KOPT-K1 (cell line): ENCODE data around the gene KIAA1549.

ENCODE experiments used
- H3K27ac ChIP-seq: fragments of 200-600 bp; sonication (generic); 2 replicates; pipeline ENCODE4 v1.5.1; 2016; ENCODE audit warnings: antibody characterized with exemption, mild to moderate bottlenecking, low read depth, low read length; ENCODE audit not compliant: poor library complexity, severe bottlenecking
- H3K36me3 ChIP-seq: fragments of 200-600 bp; sonication (generic); 2 replicates; pipeline ENCODE4 v1.5.1; 2017; ENCODE audit warnings: antibody characterized with exemption, mild to moderate bottlenecking, low read length, moderate library complexity; ENCODE audit not compliant: insufficient read depth
- H3K9me3 ChIP-seq: fragments of 200-600 bp; sonication (generic); 2 replicates; pipeline ENCODE4 v1.5.1; 2017; ENCODE audit warnings: antibody characterized with exemption, low read length, mild to moderate bottlenecking; ENCODE audit not compliant: insufficient read depth, poor library complexity, severe bottlenecking

The KIAA1549 gene

DNA sequence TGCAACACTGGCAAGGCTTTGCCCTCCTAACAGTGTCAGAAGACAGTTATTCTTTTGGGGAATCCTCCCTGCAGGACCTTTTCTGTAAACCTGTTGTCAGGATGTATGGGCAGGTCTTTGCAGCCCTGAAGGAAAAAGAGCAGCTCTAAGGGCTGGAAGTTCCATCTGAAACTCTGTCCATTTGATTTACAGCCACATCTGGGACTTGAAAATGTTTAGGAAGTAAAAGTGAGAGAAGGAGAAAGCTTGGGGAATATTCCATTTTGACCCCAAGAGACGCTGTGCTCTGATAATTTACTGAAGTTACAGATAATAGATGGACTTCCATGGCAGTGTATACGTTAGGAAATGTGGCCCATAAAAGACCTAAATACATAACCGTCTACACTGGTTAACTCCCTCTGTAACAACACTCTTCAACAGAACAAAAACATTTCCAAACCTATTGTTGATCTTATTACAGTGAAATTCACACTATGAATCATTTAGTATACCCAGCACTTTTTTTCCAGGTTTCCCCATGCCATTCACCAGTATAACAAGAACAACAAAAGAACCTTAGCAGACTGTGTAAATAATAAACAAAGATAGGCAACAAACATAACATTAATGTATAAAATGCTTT lies 89.1 kb downstream of the KIAA1549 start:
- no peaks in the 10 kb centered on the region for H3K36me3 ChIP-seq
- H3K27ac ChIP-seq = no peak overlapping the region
- no peaks in the 10 kb centered on the region for H3K9me3 ChIP-seq

DNA sequence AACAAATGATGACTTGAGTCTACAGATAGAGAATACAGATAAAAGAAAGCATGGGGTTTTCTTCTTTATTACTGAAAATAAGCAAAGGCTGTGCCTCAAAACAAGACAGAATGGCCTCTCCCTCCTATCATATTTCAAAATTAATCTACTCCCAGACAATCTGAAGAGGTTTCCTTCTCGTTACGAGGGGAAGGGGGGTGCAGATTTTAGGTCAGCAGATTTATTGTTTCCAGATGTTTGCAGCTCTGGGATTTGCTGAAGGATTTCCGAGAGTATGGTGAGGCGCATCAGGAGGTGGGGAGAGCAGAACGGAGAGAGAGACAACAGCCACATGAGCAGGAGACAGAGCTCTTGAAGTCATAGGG lies 89.8 kb downstream of the KIAA1549 start:
- Histone ChIP-seq H3K9me3 (no peaks in the 10 kb centered on the region), H3K27ac (no peak overlapping the region), H3K36me3 (no peaks in the 10 kb centered on the region)

DNA sequence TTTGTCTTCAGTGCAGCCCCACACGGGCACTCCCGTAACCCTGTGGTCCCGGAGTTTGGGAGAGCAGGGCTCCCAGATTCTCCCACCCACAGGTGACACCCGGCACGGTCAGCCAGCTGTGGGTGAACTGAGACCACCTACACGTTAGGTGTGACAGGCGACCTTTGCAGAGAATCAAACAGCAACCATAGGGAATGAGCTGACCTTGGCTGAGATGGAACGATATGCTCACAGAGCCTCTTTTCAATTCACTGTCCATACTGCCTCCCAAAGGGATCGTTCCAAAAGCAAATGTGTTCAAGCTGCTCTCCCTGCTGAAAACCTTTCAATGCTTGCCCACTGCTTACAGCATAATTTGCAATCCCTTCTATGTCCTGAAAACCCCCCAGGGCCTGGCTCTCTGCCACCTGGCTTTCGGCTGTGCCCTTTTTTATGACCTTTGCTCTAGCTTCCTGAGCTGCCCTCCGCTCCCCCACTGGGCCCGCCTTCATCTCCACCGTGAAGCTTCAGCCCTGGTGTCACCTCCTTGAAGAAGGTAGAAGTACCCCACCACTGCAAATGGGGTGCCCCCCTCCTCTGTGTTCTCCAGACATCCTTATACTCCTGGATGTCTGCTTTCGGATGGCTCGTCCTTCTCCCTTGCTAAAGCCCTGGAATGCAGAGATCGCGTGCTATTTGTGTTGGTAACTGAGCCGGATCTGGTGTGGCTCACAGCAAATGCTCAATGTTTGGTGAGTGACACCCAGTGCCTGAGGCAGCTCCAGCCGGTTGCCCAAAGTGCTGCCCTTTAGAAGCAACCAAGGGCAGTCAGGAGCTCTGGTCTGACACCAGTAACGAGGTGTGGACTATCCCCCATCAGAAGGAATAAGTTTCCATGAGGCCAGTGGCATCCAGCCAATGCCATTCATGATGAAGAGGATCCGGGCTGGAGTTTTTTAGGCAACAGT lies 90.4 kb downstream of the KIAA1549 start:
- Histone ChIP-seq H3K27ac (no peak overlapping the region), H3K36me3 (no peaks in the 10 kb centered on the region), H3K9me3 (no peaks in the 10 kb centered on the region)

DNA sequence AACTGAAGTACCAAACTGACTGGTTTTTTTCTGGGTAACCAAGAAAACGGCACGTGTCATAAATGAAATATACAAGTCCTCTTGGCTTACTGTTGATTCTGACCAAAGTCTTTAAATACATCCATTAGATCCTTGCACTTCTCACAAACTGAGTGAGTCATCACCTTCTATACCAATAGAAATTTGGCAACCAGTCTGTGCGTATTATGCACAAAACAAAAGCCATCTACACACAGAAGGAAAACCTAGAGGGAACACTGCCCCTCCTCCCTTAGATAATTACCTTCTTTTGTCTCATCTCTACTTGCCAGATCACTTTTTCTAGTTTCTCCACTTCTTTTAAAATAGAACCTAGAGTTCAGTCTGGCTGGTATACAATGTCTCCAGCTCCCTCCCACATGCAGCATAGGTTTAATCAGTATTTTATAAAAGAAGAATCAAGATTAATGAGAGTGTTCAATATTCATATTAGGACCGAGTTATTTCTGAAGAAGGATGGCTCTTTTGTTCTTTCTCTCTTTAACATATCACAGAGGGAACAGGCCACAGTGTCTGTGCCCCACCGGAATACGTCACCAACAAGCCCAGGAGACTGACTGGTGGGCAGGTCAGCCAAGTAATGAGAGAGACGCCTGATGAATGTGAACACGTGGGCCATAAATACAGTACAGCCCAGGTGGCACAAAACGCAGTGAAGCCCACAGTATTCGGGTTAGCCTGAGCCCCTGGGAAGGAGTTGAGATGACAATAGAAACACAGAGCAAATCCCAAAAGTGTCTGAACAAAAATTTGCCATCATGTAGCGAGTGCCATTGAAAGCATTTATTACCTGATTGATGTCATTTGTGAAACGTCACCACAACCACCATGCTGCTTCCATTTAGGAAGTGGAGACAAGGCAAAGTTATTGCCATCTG lies 91.3 kb downstream of the KIAA1549 start:
- H3K27ac ChIP-seq = no peak overlapping the region
- no peaks in the 10 kb centered on the region for H3K9me3 ChIP-seq

DNA sequence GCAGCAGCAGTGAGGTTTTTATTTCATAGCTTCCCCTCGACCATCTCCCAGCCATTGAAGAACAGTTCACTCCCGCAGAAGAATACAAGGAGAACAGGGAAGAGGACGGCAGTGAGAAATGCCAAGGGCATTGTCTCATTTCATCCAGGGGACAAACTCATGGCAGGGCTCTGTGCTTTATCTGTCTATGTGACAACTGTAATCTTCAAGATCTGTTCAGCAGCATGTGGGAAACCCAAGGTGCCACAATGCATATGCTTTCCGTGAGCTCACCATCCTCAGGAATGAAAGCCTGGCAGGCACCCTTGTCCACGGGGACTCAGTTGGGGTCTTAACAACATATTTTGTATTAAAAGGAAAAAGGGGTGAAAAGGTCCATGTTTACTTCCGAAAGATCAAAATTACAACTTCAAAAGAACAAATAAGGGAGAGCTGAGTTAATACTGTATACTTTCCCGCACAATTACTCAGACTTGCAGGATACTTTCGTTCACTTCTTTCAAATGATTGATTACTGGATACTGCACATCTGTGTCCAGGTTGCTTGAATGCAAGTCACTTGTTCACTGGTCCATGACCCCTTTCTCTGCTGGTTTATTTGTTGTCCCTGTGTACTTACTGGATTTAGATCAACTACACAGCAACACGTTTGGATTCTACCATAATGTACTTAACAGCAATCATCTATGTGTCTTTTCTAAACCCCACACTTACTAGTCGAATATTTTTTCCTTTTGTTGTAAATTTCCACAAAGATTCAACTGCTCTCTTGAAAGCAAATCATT lies 93.1 kb downstream of the KIAA1549 start:
- H3K9me3 ChIP-seq = no peaks in the 10 kb centered on the region
- H3K36me3 ChIP-seq = no peaks in the 10 kb centered on the region
- H3K27ac ChIP-seq = no peak overlapping the region

More for the DNA sequence above, 91.3 kb downstream of the KIAA1549 start:
- no peaks in the 10 kb centered on the region for H3K36me3 ChIP-seq

DNA sequence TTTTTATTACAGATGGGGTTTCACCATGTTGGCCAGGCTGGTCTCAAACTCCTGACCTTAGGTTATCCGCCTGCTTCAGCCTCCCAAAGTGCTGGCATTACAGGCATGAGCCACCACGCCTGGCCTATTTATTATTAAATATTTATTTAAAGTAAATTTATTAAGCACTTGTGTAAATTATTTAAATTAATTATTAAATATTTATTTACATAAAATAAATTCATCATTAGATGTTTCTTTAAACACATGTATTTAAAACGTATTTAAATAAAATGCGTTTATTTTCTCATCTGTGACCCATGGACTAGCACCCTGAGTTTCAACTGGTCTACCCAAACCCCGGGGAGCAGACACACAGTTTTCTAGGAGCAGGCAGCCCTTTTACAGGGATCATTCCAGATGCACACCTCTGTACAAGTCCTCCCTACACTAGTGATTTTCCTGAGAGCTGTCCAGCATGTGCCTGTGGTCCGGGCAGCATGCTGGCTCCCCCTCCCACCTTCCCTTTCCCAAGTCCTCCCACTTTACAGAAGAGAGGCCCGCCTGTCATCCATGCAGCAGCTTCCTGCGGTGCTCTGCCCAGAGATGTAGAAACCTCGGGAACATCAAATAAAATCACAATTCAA lies 94.0 kb downstream of the KIAA1549 start:
- H3K36me3 ChIP-seq = no peaks in the 10 kb centered on the region
- H3K27ac ChIP-seq = no peak overlapping the region
- H3K9me3 ChIP-seq = no peaks in the 10 kb centered on the region

DNA sequence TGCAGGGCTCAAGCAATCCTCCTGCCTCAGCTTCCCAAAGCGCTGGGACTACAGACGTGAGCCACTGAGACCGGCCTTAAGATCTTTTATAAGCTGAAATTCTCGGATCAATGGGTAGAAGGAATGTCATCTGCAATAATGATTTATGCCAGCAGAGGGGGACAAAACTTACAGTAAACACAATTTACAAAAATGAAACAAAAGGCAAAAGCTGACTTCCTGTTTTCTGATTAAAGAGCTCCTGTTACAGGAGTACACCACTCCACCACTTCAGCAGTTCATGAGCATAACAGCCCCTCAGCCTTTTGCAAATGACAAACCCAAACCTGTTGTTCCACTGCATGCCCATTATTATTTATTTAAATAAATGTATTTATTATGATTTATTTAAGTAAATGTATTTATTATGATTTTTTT lies 94.7 kb downstream of the KIAA1549 start:
- Histone ChIP-seq H3K9me3 (no peaks in the 10 kb centered on the region), H3K27ac (peak overlapping the region; percentile 3), H3K36me3 (no peaks in the 10 kb centered on the region)

DNA sequence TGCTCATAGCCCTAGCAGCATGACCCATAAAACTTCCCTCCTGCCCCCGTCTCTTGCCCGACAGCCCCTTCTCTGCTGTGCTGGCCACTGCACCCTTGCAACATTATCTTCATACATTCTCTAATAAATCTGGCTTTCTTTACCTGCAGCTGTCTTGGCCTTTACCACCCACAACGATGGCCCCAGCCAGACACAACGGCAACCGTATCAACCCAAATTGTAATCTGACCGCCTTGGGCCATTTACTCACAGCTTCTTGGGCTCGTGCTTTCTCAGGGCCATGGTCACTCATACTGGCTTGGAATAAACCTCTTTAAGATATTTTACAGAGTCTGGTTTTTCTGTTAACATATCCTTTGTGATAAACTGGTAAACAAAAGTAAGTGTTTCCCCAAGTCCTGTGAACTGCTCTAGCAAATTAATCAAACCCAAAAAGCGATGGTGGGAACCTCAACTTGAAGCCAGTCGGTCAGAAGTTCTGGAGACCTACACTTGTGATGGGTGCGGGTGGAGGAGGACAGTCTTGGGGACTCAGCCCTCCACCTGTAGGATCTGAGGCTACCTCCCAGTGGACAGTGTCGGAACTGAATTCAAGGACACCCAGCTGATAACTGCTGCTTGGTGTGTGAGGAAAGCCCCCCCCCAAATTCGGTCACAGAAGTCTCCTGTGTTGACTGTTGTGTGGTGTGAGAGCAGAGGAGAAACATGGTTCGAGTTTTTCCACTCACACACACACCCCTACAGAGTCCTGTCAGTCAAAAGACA lies 95.6 kb downstream of the KIAA1549 start:
- H3K9me3 ChIP-seq = no peaks in the 10 kb centered on the region
- H3K27ac ChIP-seq = no peak overlapping the region
- no peaks in the 10 kb centered on the region for H3K36me3 ChIP-seq

DNA sequence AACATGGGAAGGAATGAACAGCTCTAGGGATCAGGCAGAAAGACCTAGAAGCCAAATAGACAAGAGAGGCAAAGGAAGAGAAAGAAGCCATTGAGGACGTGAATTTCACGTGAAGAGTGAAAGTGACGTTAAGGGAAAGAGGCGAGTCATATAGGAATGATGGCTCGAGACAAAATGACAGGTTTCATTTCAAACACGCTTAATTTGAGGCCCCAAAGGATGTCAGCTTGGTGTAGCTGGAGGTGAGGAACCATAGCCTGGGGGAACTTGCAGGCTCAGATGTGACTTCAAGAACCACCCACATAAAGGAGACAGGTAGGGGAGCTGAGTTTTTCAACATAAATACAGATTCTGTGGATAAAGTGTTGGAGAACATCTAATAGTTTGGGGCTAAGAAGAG lies 98.9 kb downstream of the KIAA1549 start:
- Histone ChIP-seq H3K36me3 (no peaks in the 10 kb centered on the region), H3K27ac (peak overlapping the region; percentile 11), H3K9me3 (no peaks in the 10 kb centered on the region)

DNA sequence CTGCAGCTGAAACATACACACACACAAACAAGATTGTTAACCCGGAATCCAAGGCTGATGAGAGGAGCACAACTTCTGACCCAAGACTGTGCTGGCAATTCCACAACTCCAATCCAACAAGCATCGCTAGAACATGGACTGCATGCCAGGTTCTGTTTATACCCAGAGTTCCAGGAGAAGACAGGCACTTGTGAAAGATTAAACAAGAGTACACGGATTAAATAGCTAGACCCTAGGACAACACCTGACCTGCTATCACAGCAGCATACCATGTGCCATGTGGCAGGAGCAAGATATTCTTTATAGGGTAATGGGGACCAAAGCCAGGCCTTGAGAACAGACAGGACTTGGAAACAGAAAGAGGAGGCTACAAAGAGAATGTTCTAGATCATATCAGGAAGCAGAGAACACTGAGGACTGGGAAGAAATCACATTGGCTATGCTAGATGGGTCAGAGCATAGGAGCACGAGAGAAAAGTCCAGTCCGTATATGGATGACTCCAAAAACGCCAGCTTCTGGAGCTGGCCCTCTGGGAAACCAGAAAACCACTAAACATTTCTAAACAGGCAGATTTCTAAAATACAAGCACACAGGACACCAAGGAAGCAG lies 99.5 kb downstream of the KIAA1549 start:
- H3K27ac ChIP-seq = peak overlapping the region; percentile 11
- no peaks in the 10 kb centered on the region for H3K9me3 ChIP-seq
- H3K36me3 ChIP-seq = no peaks in the 10 kb centered on the region

DNA sequence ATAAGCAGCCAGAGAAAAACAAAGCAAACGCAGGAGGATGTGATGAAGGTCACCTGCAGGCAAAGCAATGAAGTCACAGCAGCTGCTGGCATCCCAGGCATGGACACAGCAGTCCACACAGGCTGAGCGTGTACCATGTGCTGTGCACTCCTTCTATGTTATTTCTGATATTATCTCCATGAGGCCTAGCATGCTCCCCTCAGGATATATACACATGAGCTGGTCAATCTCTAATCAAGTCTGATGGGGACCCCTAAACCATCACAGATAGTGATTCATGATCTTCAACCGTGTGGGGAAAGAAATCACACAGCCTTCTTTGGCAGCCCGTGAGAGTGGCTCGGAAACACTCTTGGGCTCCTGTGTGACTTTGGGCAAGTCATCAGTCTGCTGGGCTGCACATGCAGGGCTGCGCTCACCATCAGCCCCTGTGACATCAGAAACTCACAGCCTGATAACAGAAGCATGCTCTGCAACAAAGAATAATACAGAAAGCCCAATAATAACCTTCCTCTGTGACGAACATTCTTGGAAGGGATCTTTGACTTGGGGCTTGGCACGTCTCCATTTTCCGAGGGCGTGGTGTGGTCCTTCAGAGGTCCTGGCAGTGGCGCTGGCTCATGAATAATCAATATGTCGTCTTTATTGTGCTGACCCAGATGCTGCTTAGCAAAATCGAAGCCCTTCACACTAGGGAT lies 100.2 kb downstream of the KIAA1549 start:
- no peaks in the 10 kb centered on the region for H3K9me3 ChIP-seq
- H3K36me3 ChIP-seq = no peaks in the 10 kb centered on the region
- no peak overlapping the region for H3K27ac ChIP-seq

DNA sequence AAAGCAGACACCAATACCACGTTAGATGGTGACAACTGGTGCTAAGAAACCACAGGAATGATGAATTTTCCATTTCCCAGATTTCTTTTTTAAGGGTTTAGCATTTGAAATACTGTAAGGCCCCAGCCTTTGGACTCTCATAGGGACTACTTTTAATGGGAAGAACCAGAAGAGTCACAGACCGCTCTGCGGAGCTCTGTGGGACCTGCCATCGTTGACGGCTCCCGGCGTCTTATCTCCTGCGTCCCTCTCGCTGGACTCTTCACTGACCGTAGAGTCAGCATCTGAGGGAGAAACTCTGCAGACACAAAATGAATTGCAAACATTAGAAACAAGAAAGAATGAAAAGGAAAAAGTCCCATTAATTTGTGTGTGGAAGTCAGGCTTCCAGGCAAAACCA lies 101.8 kb downstream of the KIAA1549 start:
- Histone ChIP-seq H3K36me3 (no peaks in the 10 kb centered on the region), H3K27ac (no peak overlapping the region), H3K9me3 (no peaks in the 10 kb centered on the region)

DNA sequence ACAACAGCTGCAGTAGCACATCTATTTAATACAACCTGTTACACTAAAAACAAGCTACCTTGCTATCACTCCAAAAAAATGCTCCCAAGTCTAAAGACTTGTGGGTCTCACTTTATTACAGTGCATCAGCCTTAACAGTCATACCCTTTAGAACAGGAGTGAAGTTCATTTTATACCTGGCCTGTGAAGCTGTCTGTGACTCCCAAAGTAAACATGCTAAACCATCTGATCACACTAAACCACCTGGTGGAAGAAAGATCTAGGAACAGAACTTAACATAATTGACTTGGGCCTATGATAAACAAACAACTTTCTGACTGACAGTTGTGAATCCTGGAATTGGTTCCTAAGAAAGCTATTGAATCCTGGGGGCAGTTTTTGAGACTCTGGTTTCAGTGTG lies 102.3 kb downstream of the KIAA1549 start:
- H3K36me3 ChIP-seq = no peaks in the 10 kb centered on the region
- H3K27ac ChIP-seq = no peak overlapping the region
- no peaks in the 10 kb centered on the region for H3K9me3 ChIP-seq
